HepG2 (cell line): ENCODE data around the gene MNT. TPM values are rescaled to one million over a fixed set of nuclear protein-coding genes. Genes with fewer than 3 reads are reported as not detected.
A peak's percentile ranks its signal among the peaks of the same experiment; 100 is the strongest.

Experiments used
- ATAC-seq: fragments of 200-7000 bp; cut with Tn5 transposase; 3 replicates; pipeline ENCODE4 v1.9.1; 2020; ENCODE audit warnings: mild to moderate bottlenecking, moderate library complexity
- BruUV-seq: library from RNA; stranded (reverse); fragments of 400-500 nt; replicated peaks from 2 replicates; lab custom pipeline; 2021; lab: Mats Ljungman, UMichigan
- CTCF ChIA-PET: fragments of 300-600 bp; formaldehyde crosslinking; extraction: SDS; loops from one replicate; lab custom pipeline; 2021; ENCODE audit warnings: low total read pairs, inconsistent platforms, low intra/inter-chr PET ratio; lab: Yijun Ruan, JAX
- POLR2A ChIA-PET: fragments of 350-600 bp; sonication (Branson Sonifier 250); formaldehyde crosslinking; loops from one replicate; lab custom pipeline; 2020; ENCODE audit warnings: antibody characterized with exemption, inconsistent platforms; lab: Yijun Ruan, JAX
- DNase-seq: peaks from one replicate; pipeline ENCODE4 v3.0.0-alpha.2; 2015; ENCODE audit warnings: low spot score
- FAIRE-seq: peaks from 3 replicates; lab custom pipeline; 2011; peaks lifted over from hg19 to GRCh38; lab: Jason Lieb, UNC
- H2AFZ ChIP-seq: one replicate; pipeline ENCODE4 v1.6.1; 2011; ENCODE audit warnings: low read length, inconsistent platforms
- H3K27ac ChIP-seq: fragments of 300-600 bp; 3 replicates; pipeline ENCODE4 v1.8.0; 2011; ENCODE audit warnings: mixed run types, mild to moderate bottlenecking, mixed read lengths, low read length, inconsistent platforms; ENCODE audit not compliant: insufficient read depth; ENCODE audit errors: extremely low read length
- H3K27me3 ChIP-seq, 2 experiments: fragments of 200-600 bp in 1 of 2; 2 replicates in 1 of 2; 3 replicates in 1 of 2; pipeline versions ENCODE4 v1.6.0 to v1.8.0; 2011; ENCODE audit warnings: low read length in 2 of 2, mild to moderate bottlenecking in 2 of 2, moderate library complexity in 2 of 2, inconsistent platforms in 1 of 2; ENCODE audit not compliant: insufficient read depth in 2 of 2, control insufficient read depth in 1 of 2
- H3K36me3 ChIP-seq, 2 experiments: fragments of 200-600 bp in 1 of 2; replicated peaks in 1 of 2; 2 replicates in 1 of 2; 3 replicates in 1 of 2; pipeline versions ENCODE4 v1.5.1 to v1.8.0; 2011; ENCODE audit warnings: low read length in 2 of 2, inconsistent platforms in 1 of 2; ENCODE audit not compliant: insufficient read depth in 2 of 2, control insufficient read depth in 1 of 2
- H3K4me1 ChIP-seq: 2 replicates; pipeline ENCODE4 v1.5.1; 2012; ENCODE audit warnings: low read length, inconsistent platforms; ENCODE audit not compliant: insufficient read depth
- H3K4me2 ChIP-seq: 2 replicates; pipeline ENCODE4 v1.6.0; 2011; ENCODE audit warnings: low read depth, low read length, inconsistent platforms
- H3K4me3 ChIP-seq, 3 experiments: fragments of 200-600 bp in 1 of 3; sonication (generic), shearing (Covaris generic) in 1 of 3; replicated peaks in 1 of 3; 2 replicates each; pipeline ENCODE4 v1.5.1; 2011 to 2016; ENCODE audit warnings: low read length in 3 of 3, inconsistent platforms in 2 of 3, low read depth in 2 of 3, mild to moderate bottlenecking in 2 of 3, control low read depth in 1 of 3, mixed read lengths in 1 of 3; ENCODE audit not compliant: insufficient read depth in 1 of 3
- H3K79me2 ChIP-seq: one replicate; pipeline ENCODE4 v1.6.1; 2011; ENCODE audit warnings: low read length, inconsistent platforms; ENCODE audit not compliant: insufficient read depth
- H3K9ac ChIP-seq: 2 replicates; pipeline ENCODE4 v1.6.0; 2011; ENCODE audit warnings: mild to moderate bottlenecking, low read depth, low read length, inconsistent platforms; ENCODE audit not compliant: insufficient read depth
- H3K9me3 ChIP-seq: 2 replicates; pipeline ENCODE4 v1.5.1; 2012; ENCODE audit warnings: mild to moderate bottlenecking, low read length
- H4K20me1 ChIP-seq: 2 replicates; pipeline ENCODE4 v1.6.0; 2011; ENCODE audit warnings: inconsistent platforms, mild to moderate bottlenecking, low read length, moderate library complexity; ENCODE audit not compliant: insufficient read depth
- AKAP8 ChIP-seq: sonication (generic); formaldehyde crosslinking; IDR thresholded peaks from 2 replicates; pipeline ENCODE4 v1.5.1; 2020; ENCODE audit warnings: mild to moderate bottlenecking, missing genetic modification reagents
- CEBPG ChIP-seq: IDR thresholded peaks from 2 replicates; pipeline ENCODE4 v1.6.1; 2016
- HDAC2 ChIP-seq: sonication (generic); formaldehyde crosslinking; IDR thresholded peaks from 2 replicates; pipeline ENCODE4 v1.4.0; 2020; ENCODE audit warnings: missing genetic modification reagents
- HMGXB3 ChIP-seq: sonication (generic); formaldehyde crosslinking; IDR thresholded peaks from 2 replicates; pipeline ENCODE4 v1.4.0; 2020; ENCODE audit warnings: missing genetic modification reagents, borderline replicate concordance
- KDM2A ChIP-seq: sonication (generic); formaldehyde crosslinking; IDR thresholded peaks from 2 replicates; pipeline ENCODE4 v1.4.0; 2020; ENCODE audit warnings: low read depth, missing genetic modification reagents, borderline replicate concordance
- MED8 ChIP-seq: sonication (generic); formaldehyde crosslinking; IDR thresholded peaks from 2 replicates; pipeline ENCODE4 v1.8.1; 2023; ENCODE audit warnings: mild to moderate bottlenecking, missing genetic modification reagents; ENCODE audit not compliant: insufficient replicate concordance
- PHF5A ChIP-seq: IDR thresholded peaks from one replicate; pipeline ENCODE4 v1.6.1; 2018; ENCODE audit warnings: low read depth, missing genetic modification reagents; ENCODE audit not compliant: unreplicated experiment
- RFX5 ChIP-seq: IDR thresholded peaks from 2 replicates; pipeline ENCODE4 v1.6.1; 2011; ENCODE audit warnings: low read depth, low read length, improper control_type of control experiment
- WGBS: methylation state at CpG from one replicate; pipeline ENCODE4 v1.1.6; 2017; ENCODE audit warnings: low lambda C conversion rate; 5-methylcytosine and 5-hydroxymethylcytosine counted together
- in situ Hi-C: cut with HindIII; loops from 2 replicates; pipeline ENCODE4 v1.10.0; 2017; ENCODE audit warnings: low pct_unique_long_range_greater_than_20kb; ENCODE audit not compliant: extremely low pct_ligation_motif_present
- intact Hi-C: fragments of 100-400 bp; cut with micrococcal nuclease; formaldehyde crosslinking; loops from one replicate; pipeline ENCODE4 v1.10.0; 2022; ENCODE audit not compliant: unreplicated experiment
- polyA plus RNA-seq, 8 experiments: library from polyadenylated mRNA; depleted of rRNA in 3 of 8; stranded (reverse) in 7 of 8; unstranded in 1 of 8; fragments of >200 nt; fragmentation: Illumina TruSeq in 4 of 8; extraction: Trizol in 4 of 8; gene quantifications; 2 replicates each; pipeline versions ENCODE4 v1.2.1 to v1.2.3, GENCODE V29; 2011 to 2016; ENCODE audit warnings: low read depth in 4 of 8, missing spikeins in 1 of 8, mixed read lengths in 1 of 8; ENCODE audit not compliant: insufficient read depth in 1 of 8
- total RNA-seq, 5 experiments: library from RNA; depleted of rRNA; stranded (reverse); fragments of >200 nt; fragmentation: Illumina TruSeq; extraction: Trizol; gene quantifications; 2 replicates each; pipeline ENCODE4 v1.2.3, GENCODE V29; 2016; ENCODE audit warnings: low read depth in 1 of 5
- TF ChIP-seq, protein P1 (sequence below): IDR thresholded peaks from 2 replicates; pipeline ENCODE4 v1.6.1; 2012; ENCODE audit warnings: inconsistent platforms
- TF ChIP-seq, protein P2 (sequence below), 2 experiments: sonication (generic) in 1 of 2; formaldehyde crosslinking in 1 of 2; IDR thresholded peaks; 2 replicates each; pipeline versions ENCODE4 v1.6.1 to v1.9.0; 2014 to 2022; ENCODE audit warnings: antibody characterized with exemption in 1 of 2, borderline replicate concordance in 1 of 2, inconsistent platforms in 1 of 2, low read depth in 1 of 2, missing genetic modification reagents in 1 of 2

The MNT gene
- total and polyA plus RNA-seq, 2 of the 13 experiments (the other 11 are each of a cell fraction or from before 2014, with no cell fraction given): 2.1 to 3.5 TPM

DNA sequence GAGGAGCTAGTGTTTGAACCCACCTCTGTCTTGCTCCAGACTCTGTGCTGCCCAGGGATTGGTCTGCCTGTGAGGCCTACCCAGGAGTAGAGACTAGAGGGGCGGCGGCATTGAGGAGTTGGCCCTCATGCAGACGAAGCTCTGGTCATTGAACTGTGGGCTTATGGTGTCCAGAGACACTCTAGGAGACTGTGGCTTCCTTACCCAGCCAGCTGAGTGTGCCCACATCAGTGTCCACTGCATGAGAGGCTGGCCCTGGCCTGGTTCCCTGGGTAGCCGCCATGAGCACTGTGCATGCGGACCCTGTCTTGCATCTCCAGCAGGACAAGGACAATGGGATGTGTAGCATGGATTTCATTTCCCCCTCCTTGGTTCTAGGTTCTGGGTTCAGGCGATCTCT lies 49.6 kb downstream of the MNT start (continued):
- TF ChIP-seq HMGXB3 (CRISPR knock-in tag): no peak
- TF ChIP-seq, all 625 proteins: peak for 0

- ATAC-seq (peak; percentile 98), DNase-seq (peak; percentile 92), FAIRE-seq (peak; percentile 95)
- no peaks in the 10 kb centered on the region for H3K27me3 ChIP-seq
- ChIA-PET POLR2A (interaction anchor here (0.7 to 2.1 kb wide), 4 partner anchors 10 to 164 kb away, joined by 3 to 18 read pairs (median 7); partner anchors contain the start of genes METTL16 and TSR1), CTCF (no interaction called here)
- H2AFZ ChIP-seq: no peak overlapping the region
- no peak overlapping the region for H3K4me3 ChIP-seq
- H3K9ac ChIP-seq: 0 out of 2 replicates have a peak overlapping the region, but pooled peaks have one; percentile 20
- H3K36me3 ChIP-seq: peaks cover 6 to 14% of the 10 kb centered on the region in 2 experiments; a peak in 3 of 5 replicates
- H3K9me3 ChIP-seq: no peaks in the 10 kb centered on the region
- peak overlapping the region; percentile 53 for H3K4me2 ChIP-seq
- H3K79me2 ChIP-seq: no peaks in the 10 kb centered on the region
- H3K27ac ChIP-seq: peak overlapping the region; percentile 65
- BruUV-seq: no TSS peak
- in situ Hi-C loops (no loop called here), intact Hi-C loops (no loop called here)
- peaks cover 16% of the 10 kb centered on the region for H3K4me1 ChIP-seq
- no peaks in the 10 kb centered on the region for H4K20me1 ChIP-seq
- 90% methylated on average over 8 of the region's 11 CpGs for WGBS
- TF ChIP-seq, protein P1, sequence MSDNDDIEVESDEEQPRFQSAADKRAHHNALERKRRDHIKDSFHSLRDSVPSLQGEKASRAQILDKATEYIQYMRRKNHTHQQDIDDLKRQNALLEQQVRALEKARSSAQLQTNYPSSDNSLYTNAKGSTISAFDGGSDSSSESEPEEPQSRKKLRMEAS: no peak
- TF ChIP-seq MED8 (CRISPR knock-in tag) (peak; percentile 26), PHF5A (CRISPR knock-in tag) (no peak), AKAP8 (CRISPR knock-in tag) (no peak), KDM2A (CRISPR knock-in tag) (peak; percentile 21; the same call in 1 of the 2 replicates), RFX5 (peak; percentile 97), HDAC2 (peak; percentile 66; the same call in 1 of the 2 replicates), CEBPG (CRISPR knock-in tag) (peak; percentile 79)
- TF ChIP-seq, protein P2, sequence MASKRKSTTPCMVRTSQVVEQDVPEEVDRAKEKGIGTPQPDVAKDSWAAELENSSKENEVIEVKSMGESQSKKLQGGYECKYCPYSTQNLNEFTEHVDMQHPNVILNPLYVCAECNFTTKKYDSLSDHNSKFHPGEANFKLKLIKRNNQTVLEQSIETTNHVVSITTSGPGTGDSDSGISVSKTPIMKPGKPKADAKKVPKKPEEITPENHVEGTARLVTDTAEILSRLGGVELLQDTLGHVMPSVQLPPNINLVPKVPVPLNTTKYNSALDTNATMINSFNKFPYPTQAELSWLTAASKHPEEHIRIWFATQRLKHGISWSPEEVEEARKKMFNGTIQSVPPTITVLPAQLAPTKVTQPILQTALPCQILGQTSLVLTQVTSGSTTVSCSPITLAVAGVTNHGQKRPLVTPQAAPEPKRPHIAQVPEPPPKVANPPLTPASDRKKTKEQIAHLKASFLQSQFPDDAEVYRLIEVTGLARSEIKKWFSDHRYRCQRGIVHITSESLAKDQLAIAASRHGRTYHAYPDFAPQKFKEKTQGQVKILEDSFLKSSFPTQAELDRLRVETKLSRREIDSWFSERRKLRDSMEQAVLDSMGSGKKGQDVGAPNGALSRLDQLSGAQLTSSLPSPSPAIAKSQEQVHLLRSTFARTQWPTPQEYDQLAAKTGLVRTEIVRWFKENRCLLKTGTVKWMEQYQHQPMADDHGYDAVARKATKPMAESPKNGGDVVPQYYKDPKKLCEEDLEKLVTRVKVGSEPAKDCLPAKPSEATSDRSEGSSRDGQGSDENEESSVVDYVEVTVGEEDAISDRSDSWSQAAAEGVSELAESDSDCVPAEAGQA (IDR thresholded peaks at IDR 0.05; ENCODE audit: low read depth): no peak
- TF ChIP-seq, protein P2 (CRISPR knock-in tag; IDR thresholded peaks at IDR 0.05; ENCODE audit: borderline replicate concordance): no peak
Measured at GRCh38 chr17:2347805-2348685, 52.8 kb downstream of the MNT start.
